HL-60/S4 treated with phorbol 12-myristate 13-acetate at 8.2 ng/mL for 4 days and 3 days (cell line): ENCODE measurements around the gene CTSE.

Experiments used
- in situ Hi-C: fragments of 300-500 bp; cut with MboI; formaldehyde crosslinking; loops from 2 replicates; pipeline ENCODE4 v1.15.0; 2022; ENCODE audit warnings: low sequenced_read_pairs

CTSE gene

DNA sequence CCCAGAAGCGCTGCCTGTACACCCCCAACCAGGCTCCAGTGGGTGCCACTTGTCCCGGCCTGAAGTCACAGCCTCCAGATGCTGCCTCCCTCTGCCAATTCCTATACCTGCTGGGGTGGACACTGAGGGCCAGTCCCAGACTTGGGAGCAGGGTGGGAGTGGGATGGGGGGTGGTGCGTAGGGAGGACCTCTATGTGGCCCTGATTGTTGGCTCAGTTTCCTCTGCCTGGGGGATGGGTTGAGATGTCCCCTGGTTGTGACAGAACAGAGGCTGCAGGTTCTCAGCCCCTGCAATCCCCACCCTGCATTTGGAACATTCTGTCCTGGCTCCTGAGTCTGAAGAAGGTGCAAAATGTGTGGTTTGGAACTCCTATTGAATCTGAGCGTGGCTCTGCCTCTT, 47.7 kb downstream of the CTSE start:
- in situ Hi-C loops, result no loop called here

DNA sequence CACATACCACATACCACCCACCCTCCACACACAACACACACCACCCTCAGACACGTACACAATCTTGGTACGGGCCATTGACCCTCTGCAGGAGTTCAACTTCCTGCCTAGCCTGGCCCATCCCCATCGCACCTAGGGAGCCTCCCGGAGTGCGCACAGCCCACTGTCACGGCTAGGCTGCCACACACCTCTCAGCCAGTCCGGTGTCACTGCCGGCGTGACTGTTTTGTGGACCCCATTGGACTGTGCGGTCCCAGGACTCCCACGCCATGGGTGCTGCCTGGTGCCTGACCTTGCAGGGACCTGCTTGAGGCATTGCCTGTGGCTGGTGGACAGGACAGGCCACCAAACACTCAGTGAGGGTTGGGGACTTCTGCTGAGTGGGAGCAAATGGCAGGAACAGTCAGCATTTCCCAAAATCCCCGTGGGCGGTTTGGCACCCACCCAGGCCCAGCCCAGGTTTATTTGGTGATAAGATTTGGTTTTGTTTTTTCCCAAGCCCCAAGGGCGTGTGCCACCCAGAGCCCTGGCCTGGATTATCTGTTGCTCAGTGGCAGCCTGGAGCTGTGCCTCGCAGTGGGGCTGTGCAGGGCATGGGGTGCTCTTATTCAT, 48.2 kb downstream of the CTSE start:
- in situ Hi-C loops, result no loop called here

DNA sequence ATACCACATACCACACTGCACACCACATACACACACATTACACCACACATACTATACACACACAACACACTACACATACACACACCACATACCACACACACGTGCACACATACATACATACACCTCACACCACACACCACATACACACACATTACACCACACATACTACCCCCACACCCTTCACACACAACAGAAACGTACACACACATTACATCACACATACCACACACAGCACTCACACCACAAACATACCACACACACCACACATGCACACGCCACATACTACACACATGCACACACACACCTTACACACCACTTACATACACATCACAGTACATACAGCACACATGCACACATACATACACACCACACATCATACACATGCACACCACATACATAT, 49.0 kb downstream of the CTSE start:
- in situ Hi-C loops, result no loop called here

DNA sequence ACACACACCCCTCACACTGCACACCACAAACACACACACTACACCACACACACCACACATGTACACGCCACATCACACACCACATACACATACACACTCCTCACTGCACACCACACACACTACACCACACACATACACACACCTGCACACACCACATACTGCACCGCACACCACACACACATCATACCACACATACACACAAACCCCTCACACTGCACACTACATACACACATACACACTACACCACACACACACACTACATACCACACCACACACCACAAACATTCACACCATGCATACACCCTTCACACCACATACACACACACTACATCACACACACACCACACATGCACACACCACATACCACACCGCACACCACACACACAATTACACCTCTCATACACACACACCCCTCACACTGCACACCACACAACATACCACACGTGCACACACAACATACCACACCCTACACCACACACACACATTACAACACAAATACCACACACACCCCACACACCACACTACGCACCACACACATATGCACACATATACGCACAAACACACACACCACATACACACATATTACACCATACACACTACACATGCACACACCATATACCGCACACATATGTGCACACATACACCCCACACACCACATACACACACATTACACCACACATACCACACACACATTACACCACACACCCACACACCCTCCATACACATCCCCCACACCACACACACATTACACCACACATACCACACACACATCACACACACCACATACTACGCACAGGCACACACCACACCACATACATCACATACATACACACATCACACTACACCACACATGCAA, 50.1 kb downstream of the CTSE start:
- in situ Hi-C loops, result no loop called here

DNA sequence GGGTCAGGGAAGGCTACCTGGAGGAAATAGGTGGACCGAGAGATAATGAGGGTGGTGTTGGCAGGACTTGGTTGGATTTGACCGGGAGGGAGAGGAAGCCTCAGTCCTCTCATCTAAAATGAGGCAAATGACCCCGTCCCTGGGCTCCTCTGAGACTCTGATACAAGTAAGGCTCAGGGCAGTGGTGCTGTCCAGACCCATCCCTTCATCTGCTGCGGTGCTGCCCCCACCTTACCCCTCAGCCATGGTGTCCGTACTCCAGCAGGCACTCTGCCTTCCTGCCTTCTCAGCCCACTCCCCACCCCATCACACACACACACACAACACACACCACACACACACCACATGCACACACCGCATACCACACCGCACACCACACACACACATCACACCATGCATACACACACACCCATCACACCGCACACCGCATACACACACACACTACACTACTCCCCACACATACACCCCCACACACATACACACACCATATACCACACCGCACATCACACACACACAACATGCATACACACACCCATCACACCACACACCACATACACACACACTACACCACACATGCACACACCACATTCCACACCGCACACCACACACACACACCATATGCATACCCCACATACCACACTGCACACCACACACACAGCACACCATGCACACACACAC, 51.1 kb downstream of the CTSE start:
- in situ Hi-C loops, result no loop called here

DNA sequence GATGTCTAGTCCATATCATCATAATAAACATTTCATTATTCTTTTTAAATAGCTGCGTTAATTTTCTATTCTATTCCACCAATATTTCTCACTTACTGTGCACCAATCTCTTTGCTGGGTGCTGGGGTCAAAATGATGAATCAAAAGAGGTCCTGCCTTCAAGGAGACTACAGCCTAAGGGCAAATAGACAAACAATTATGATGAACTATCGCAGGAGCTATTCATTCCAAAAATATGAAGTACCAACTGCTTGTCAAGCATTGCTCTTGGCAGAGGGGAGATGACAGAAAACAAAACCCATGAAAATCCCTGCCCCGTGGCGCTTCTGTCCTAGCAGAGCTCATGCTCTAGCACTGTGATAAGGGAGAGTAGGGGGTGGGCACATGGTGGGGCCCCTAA, 51.6 kb downstream of the CTSE start:
- in situ Hi-C loops, result no loop called here

DNA sequence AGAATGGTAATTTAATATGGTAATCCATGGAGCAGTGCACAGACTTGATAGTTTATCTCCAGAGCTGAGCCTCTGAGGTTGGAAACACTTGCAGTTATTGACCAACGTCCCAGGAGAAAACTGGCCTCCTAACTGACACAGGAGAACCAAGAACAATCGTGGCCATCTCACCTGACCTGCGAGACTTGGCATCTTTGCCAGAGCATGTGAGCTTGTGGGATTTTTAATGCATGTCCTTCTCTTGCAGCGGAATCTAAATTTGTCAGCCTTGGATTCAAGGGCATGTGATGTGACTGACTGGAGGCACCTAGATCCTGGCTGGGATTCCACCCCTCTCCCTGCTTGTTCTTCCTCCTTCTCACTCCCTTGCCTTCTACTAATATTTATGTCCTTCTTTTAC, 52.6 kb downstream of the CTSE start:
- in situ Hi-C loops, result no loop called here

DNA sequence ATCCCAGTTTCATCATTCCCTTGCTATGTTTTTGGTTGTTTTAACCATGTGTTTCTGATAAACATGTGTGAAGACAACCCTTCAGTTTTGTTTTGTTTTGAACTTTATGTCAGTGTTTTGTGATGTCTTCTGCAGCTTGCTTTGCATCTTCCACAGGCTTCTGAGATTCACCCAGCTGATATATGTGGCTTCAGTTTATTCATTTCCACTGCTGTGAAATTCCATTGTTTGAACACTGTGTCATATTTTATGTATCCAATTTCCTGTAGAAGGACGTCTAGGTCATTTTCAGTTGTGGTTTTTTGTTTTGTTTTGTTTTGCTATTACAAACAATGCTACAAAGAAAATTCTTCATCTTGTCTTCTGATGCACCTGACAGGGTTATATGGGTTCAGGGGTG, 53.2 kb downstream of the CTSE start:
- in situ Hi-C loops, result no loop called here

DNA sequence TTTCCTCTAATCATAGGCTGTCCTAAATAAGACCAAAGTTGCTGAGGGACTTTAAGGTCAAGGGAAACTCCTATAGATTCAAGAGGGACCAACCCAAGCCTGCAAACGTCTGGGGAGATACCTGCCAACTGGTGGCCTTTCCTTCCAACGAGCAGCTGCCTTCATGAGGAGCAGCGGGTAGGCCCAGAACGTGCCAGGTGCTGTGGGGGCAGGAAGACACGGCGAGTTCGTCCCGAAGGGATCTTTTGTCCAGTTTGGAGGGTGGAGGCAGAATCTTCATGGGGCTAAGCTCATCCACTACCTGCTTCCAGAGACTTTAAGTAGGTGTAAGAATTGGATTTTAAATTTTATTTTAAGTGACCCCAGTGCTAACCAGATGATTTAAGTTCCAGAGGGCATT, 54.5 kb downstream of the CTSE start:
- in situ Hi-C loops, result no loop called here

DNA sequence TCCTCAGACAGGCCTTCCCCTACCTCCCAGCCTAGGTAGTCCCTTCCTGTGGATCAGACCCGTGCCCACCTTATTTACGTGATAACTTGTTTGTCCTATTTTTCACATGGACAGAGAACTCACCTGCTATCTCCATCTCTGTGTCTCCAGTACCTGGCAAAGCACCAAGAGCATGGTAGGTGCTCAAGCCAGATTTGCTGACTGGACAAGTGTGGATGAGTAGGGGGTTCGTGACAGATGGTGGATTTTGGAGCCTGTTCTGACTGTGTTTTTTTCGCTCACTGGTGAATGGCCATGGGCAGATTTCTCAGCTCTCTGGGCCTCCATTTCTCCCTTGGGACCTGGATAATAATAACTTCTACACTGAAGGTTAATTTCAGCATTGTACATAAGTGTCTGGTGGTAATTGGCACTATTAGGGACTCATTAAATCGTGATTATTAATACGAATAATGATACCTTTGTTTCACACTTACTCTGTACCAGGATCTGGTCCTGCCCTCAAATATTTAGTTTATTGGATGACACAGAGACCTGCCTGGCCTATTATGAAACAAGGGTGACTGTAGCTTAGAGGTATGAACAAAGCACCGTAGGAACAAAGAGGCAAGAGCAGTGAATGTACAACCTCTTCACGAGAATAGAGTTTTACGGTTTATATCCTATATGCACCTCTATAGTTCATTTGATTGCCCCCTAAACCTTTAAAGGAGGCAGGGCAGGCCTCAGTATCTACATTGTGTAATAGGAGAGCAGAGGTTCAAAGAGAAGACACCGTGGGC, 56.0 kb downstream of the CTSE start:
- in situ Hi-C loops, result no loop called here

DNA sequence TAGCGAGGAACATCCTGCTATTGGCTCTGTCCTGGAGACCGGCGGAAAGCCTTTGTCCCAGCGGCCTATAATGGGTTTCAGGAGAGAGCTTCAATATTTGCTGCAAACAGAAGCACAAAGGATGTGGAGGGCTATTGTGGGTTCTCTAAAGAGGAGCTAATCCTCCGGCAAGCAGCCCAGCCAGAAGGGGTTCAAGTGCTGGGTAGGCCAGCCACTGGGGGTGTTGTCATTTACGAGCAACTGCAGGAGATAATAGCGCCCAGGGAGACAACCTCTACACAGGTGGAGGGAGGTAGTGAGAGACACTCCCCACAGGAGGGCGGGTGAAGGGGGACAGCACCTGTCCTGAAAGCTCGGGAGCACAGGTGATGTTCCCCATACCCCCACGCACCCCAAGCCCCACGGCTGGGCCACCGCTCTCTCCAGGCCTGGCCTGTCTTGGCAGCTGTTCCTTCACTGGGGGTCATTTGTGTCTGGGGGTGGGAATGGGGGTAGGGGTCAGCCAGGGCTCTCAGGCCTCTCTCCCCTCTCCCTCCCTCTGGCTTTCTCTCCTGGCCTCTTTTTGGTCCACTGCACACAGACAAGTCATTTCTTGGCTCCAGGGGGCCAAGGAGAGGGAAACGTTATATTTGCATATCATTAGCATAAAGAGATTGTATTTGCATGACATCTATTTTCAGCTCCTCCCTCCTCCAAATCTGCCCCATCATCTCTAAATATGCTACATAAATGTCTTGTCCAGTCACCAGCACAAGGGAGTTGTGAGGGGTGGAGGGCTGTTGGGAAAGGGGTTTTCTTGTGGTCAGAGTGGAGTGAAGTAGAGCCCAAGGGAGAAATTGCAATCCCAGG, 58.4 kb downstream of the CTSE start:
- in situ Hi-C loops, result no loop called here

DNA sequence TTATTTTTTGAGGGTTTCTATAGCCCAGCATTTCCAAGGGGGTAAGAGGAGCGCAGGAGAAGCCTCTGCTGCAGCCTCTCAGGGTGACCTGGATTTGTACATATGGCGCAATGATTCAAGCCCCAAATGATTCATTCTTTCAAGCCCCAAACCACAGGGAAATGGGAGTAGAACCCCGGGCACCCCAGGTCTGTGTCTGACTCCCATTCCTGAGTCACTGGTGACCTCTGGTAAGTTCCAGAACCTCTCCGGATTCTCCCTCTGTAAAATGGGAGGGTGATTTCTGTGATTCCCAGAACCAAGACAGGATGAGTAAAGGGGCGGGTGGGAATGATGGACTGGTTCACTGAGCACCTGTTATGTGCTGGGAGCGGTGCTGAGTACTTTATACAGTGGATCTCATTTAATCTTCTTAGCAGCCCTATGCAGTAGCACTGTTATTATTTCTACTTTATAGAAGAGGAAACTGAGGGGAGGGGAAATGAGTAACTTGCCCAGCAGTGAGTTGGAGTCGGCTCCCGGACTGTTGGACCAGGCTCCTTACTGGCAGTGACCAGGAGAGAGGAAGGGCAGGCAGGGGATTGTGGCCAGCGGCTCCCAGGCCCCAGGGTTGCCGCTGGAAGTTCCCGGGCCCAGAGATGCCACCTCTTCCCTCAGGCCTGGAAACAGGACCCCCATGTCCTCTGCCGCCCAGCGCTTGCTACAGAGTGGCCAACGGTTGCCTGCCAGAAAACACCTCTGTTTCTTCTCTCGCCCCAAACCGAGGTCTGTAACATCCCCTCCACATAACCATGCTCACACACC, 60.1 kb downstream of the CTSE start:
- in situ Hi-C loops, result no loop called here

DNA sequence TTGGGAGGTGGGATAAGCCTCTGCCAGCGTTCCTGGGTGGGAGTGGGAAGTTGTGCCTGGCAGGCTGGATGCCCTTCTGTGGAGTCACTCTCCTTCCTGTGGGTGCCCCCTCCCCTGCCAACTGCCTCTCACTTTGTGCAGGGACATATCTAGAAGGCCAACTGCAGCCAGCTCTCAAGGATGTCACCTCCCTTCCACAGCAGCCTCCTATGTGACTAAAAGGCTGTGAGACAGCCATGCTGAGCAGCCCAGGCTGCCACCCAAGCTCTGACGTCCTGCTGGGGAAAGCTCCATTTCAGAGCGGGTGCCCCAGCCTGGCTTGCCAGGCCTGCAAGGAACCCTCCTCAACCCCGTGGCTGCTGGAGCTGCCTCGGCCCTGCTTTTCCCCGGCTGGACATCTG, 60.9 kb downstream of the CTSE start:
- in situ Hi-C loops, result no loop called here

DNA sequence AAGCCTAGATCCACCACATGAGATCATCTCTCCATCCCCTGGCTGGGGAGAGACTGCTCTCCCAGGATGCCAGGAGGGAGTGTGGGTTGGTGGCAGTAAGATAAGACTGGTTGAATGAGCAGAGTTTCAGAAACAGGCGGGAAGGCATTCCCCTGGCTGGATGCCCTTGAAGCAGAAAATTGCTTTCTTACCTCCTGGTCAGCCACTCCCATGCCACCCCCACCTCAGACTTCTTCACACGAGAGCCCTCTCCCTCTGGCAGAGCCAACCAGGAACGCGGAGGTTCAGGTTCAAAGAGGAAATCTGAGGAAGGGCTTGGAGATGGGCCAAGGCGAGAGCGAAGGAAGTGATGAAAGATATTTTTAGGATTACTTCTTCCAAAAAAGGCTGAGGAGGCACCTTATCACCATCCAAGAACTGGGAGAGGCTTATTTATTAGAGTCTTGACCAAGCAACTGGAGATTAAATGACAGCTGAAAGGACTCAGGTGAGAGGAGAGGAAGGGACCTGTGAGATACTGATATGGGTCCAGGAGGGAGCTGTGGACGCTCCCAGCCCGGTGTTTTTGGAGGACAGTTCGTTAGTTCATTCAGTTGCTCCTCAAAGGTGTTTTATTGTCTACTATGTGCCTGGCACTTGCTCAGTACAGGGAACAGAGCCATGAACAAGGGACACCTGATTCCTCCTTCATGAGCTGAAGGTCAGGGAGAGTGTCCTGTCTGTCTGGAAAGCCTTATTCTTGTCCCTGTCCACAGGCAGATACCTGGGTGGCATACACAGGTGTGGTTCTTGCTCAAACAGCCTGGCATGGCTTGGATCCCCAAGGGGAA, 61.5 kb downstream of the CTSE start:
- in situ Hi-C loops, result no loop called here

DNA sequence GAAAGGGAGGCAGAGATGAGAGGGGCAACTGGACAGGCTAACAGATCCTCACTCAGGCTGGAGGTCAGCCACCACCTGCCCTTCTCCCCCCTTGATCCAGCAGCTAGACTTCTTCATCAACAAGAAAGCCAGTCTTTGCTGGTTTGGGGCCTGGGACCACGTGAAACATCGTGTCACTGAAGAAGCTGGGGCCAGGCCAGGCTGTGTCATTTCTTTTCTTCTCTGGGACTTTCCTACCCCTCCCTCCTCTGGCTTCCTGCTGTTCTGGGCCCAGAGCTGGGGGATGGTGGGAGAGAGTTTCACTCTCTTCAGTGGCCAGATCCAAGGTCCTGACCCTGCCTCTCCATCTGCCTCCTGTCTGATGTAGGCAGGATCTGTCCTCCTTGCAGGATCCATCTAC, 62.3 kb downstream of the CTSE start:
- in situ Hi-C loops, result no loop called here

DNA sequence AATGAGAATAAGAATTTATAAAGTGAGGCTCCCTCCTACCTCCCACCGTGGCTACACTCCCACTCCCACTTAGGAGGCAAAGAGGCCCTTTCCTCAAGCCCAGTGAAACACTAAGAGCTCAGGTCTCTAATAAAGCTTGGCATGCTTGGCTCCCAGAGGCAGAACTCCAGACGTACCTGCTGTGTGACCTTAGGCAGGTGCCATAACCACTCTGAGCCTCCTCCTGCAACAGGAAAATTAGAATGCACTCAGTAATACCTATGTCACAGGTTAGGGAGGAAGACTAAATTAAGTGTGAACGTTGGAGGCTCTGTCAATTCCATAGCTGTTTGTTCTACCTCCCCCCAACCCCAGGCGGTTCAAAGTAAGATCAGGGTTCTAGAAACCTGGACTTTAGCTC, 63.9 kb downstream of the CTSE start:
- in situ Hi-C loops, result no loop called here
